Astrocyte of the cerebellum (primary cell): ENCODE results near the gene HNF4A.
A peak's percentile ranks its signal among the peaks of the same experiment; 100 is the strongest.

Experiments used
- DNase-seq: peaks from one replicate; pipeline ENCODE4 v3.0.0-alpha.2; 2011; ENCODE audit warnings: low read depth
- H3K4me3 ChIP-seq: 2 replicates; pipeline ENCODE4 v1.5.1; 2011; ENCODE audit warnings: mild to moderate bottlenecking, low read depth, low read length, moderate library complexity
- in situ Hi-C: cut with HindIII; loops from 2 replicates; pipeline ENCODE4 v1.10.0; 2017; ENCODE audit warnings: low sequenced_read_pairs
- TF ChIP-seq, protein P1 (sequence below): IDR thresholded peaks from 2 replicates; pipeline ENCODE4 v1.5.1; 2012; ENCODE audit warnings: low read length, low read depth, moderate library complexity, mild to moderate bottlenecking; ENCODE audit errors: missing control alignments

Gene HNF4A

DNA sequence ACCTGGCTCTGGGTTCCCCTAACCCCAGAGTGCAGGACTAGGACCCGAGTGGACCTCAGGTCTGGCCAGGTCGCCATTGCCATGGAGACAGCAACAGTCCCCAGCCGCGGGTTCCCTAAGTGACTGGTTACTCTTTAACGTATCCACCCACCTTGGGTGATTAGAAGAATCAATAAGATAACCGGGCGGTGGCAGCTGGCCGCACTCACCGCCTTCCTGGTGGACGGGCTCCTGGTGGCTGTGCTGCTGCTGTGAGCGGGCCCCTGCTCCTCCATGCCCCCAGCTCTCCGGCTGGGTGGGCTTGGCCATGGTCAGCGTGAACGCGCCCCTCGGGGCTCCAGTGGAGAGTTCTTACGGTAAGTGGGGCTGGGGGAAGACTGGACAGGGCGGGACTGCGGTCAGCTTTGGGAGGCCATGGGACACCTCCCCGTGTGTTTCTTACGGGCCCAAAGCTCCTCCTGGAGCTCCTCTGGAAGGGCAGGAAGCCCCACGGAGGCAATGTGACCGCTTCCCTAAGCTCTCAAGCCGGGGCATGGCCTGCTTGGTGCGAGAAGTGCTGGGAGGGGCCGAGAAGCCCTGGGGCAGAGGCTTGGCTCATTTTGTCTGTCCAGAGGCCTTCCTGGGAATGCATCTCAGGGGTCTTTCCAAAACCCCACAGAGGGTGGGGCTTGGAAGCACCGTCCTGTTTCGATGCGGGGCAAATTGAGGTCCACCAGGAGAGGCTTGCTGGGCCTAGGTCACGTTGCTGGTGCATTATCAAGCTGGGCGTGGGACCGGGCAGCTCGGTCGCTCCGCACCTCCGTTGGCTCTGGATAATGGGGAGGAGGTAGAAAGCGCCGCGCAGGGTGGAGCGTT is at the start of gene HNF4A:
TSS of gene HNF4A (plus strand) at position 202 of the 855 bp plus-strand sequence. CDS start at position 308, 106 bp downstream.
- in situ Hi-C loops: no loop called here
- TF ChIP-seq, protein P1, sequence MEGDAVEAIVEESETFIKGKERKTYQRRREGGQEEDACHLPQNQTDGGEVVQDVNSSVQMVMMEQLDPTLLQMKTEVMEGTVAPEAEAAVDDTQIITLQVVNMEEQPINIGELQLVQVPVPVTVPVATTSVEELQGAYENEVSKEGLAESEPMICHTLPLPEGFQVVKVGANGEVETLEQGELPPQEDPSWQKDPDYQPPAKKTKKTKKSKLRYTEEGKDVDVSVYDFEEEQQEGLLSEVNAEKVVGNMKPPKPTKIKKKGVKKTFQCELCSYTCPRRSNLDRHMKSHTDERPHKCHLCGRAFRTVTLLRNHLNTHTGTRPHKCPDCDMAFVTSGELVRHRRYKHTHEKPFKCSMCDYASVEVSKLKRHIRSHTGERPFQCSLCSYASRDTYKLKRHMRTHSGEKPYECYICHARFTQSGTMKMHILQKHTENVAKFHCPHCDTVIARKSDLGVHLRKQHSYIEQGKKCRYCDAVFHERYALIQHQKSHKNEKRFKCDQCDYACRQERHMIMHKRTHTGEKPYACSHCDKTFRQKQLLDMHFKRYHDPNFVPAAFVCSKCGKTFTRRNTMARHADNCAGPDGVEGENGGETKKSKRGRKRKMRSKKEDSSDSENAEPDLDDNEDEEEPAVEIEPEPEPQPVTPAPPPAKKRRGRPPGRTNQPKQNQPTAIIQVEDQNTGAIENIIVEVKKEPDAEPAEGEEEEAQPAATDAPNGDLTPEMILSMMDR: no peak
- DNase-seq: no peak
- H3K4me3 ChIP-seq: no peak within 1 kb of the TSS

DNA sequence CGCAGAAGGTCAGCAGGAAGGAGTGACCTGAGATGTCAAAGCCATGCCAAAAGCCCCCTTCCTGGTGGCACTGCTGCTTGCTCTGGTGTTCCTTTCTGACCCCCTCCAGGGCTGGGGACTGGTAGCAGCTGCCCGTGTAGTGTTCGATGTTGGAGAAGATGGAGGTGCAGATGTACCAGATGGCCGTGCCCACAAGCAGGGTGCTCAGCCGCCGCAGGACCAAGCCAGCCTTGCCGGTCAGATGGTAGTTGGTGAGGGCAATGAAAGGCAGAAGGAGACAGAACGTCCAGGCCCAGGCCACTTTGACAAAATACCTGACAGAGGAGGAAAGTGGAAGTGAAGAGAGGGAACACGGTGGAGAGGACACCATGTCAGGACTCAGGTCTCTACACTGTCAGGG is 48.6 kb upstream of the HNF4A start:
- in situ Hi-C loops: no loop called here
- H3K4me3 ChIP-seq: no peak overlapping the region
- no peak for DNase-seq
- TF ChIP-seq, protein P1: no peak

DNA sequence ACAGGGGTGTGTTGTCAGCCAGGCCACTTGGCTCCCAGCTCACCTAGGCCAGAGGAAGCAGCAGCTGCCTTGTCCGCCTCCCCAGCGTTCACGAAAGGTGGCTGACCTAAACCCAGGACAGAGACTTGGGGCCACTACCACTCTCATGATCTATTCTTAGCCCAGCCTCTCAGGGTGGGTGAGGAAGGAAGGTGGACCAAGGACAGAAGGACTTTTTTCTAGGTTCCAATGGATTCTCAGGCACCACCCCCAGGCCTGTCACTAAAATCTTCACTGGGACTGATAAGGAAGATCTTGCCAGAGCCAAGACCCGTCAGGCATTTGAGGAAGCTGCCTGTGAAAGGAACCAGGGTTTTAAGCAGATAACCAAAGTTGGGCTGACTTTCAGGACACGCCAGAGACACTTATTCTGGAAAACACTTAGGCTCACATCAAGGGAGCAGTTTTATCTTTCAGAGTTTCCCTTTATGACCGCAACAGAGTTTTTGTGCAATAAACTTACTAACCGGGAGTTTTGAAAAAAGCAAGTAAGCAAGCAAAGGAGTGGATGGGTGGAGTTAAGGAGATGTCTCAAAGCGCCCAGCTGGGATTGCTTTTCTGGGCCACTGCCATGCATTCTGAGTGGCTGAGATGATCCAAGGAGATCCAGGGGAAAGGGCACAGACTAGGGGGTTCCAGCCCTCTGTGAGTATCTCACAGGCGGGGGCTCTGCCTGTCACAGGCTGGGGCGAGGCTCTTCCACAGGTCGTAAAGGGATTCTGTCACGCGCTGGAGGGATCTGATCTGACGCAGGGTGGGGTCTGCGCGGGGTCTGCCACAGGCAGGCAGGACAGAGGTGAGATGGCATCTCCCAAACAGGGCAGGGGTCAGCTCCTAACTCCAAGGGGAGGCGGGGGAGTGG is 45.5 kb upstream of the HNF4A start:
- in situ Hi-C loops: no loop called here
- TF ChIP-seq, protein P1: no peak
- peak overlapping the region; percentile 93 for H3K4me3 ChIP-seq
- no peak for DNase-seq

DNA sequence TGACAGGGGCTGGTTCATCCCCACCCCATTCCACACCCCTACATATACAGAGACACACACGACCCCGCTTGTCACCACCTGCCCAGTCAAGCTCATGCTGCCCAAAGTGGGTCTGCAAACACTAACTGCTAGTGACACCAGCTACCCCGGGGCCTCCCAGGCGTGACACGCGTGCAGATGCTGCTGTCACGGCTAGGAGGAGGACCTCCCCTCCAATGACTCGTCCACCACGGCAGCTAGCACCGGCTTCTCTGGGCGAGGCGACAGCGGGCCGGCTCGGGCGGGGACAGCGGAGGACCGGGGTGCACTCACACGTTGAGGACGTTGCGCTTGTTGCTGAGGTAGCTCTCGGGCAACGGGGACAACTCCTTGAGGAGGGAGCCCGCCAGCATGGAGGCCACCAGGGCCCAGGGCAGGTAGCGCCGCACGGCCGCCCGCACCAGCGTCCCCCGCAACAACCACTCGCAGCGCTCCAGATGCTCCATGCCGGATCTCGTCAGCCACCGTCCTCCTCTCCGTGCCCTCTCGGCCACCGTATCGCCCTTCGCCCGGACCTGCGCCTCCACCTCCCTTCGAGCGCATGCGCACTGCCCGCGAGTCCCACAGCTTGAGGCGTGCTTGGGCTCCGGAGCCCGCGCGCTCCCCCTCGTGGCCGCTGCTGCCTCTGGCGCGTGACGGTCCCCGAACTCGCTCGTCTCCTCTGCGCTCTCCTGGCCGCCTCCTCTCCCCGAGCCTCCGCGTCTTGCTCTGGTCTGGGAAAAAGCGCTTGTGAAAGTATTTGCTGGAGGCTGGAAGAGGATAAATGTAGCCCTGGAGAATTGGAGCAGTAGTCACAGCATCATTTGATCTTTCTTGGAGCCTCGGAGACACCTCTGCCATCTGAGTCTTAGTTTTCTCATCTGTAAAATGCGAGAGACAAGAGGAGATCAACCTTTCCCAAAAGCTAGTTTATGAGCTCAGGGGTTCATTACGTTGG is 44.5 kb upstream of the HNF4A start, which contains the start of gene FITM2:
TSS of gene FITM2 (minus strand) at position 539 of the 976 bp plus-strand sequence. CDS start at position 485, 54 bp downstream.
- in situ Hi-C loops: no loop called here
- TF ChIP-seq, protein P1: peak; percentile 94
- peak within 1 kb of the TSS; percentile 93 for H3K4me3 ChIP-seq
- peak; percentile 91 for DNase-seq

DNA sequence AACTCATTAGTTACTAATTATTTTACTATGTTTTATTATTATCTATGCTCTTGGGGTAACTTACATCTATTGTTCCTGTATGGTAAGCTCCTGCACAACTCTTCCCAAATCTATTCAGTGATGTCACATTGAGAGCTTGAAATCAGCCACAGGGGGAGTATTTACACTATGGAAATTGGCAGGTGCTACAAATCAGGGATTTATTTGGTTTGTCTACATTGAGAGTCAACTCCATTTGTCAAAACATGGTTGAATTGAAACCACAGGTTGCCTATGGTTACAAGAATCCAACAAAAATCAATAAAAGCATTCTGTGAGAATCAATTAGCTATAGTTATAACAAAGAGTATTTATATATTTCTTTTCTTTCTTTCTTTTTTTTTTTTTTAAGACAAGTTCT is 40.6 kb upstream of the HNF4A start:
- TF ChIP-seq, protein P1: no peak
- in situ Hi-C loops: no loop called here
- no peak for DNase-seq
- no peak overlapping the region for H3K4me3 ChIP-seq
